HepG2 (cell line): Measurements from ENCODE around the gene FBP1. TPM values are rescaled to one million over a fixed set of nuclear protein-coding genes. Genes with fewer than 3 reads are reported as not detected.

Source experiments
- CHD4 ChIP-seq: fragments of 200-600 bp; sonication (generic); IDR thresholded peaks from 2 replicates; pipeline ENCODE4 v1.7.0; 2017; ENCODE audit warnings: mild to moderate bottlenecking, low read length, borderline replicate concordance
- DR1 ChIP-seq: sonication (generic); formaldehyde crosslinking; IDR thresholded peaks from 2 replicates; pipeline ENCODE4 v1.8.0; 2021; ENCODE audit warnings: mild to moderate bottlenecking, missing genetic modification reagents, inconsistent platforms
- KDM5A ChIP-seq: fragments of 200-600 bp; sonication (generic); IDR thresholded peaks from 2 replicates; pipeline ENCODE4 v1.7.0; 2018; ENCODE audit warnings: antibody characterized with exemption, mild to moderate bottlenecking, low read length, borderline replicate concordance
- PAWR ChIP-seq: sonication (generic); formaldehyde crosslinking; IDR thresholded peaks from 2 replicates; pipeline ENCODE4 v1.4.0; 2020; ENCODE audit warnings: missing genetic modification reagents, mild to moderate bottlenecking, borderline replicate concordance
- SP1 ChIP-seq, 2 experiments: fragments of 450-650 bp in 1 of 2; sonication (generic) in 1 of 2; formaldehyde crosslinking in 1 of 2; IDR thresholded peaks; 2 replicates each; pipeline versions ENCODE4 v1.4.0 to v1.6.1; 2016 to 2020; ENCODE audit warnings: missing genetic modification reagents in 1 of 2
- TSC22D2 ChIP-seq: sonication (generic); formaldehyde crosslinking; IDR thresholded peaks from 2 replicates; pipeline ENCODE4 v1.5.1; 2020; ENCODE audit warnings: missing genetic modification reagents, mild to moderate bottlenecking, borderline replicate concordance
- ZFYVE20 ChIP-seq: sonication (generic); formaldehyde crosslinking; IDR thresholded peaks from 2 replicates; pipeline ENCODE4 v1.8.0; 2023; ENCODE audit warnings: low read depth, mild to moderate bottlenecking, moderate library complexity, missing genetic modification reagents, borderline replicate concordance
- ZNF335 ChIP-seq: sonication (generic); formaldehyde crosslinking; IDR thresholded peaks from 2 replicates; pipeline ENCODE4 v1.4.0; 2020; ENCODE audit warnings: missing genetic modification reagents
- ZNF782 ChIP-seq: sonication (generic); formaldehyde crosslinking; IDR thresholded peaks from 2 replicates; pipeline ENCODE4 v1.4.0; 2020; ENCODE audit warnings: missing genetic modification reagents, mild to moderate bottlenecking, borderline replicate concordance
- polyA plus RNA-seq, 8 experiments: library from polyadenylated mRNA; depleted of rRNA in 3 of 8; stranded (reverse) in 7 of 8; unstranded in 1 of 8; fragments of >200 nt; fragmentation: Illumina TruSeq in 4 of 8; extraction: Trizol in 4 of 8; gene quantifications; 2 replicates each; pipeline versions ENCODE4 v1.2.1 to v1.2.3, GENCODE V29; 2011 to 2016; ENCODE audit warnings: low read depth in 4 of 8, missing spikeins in 1 of 8, mixed read lengths in 1 of 8; ENCODE audit not compliant: insufficient read depth in 1 of 8
- total RNA-seq, 5 experiments: library from RNA; depleted of rRNA; stranded (reverse); fragments of >200 nt; fragmentation: Illumina TruSeq; extraction: Trizol; gene quantifications; 2 replicates each; pipeline ENCODE4 v1.2.3, GENCODE V29; 2016; ENCODE audit warnings: low read depth in 1 of 5
- TF ChIP-seq, protein P1 (sequence below), 2 experiments: sonication (generic) in 1 of 2; formaldehyde crosslinking in 1 of 2; IDR thresholded peaks; 2 replicates each; pipeline versions ENCODE4 v1.6.1 to v1.9.0; 2014 to 2022; ENCODE audit warnings: antibody characterized with exemption in 1 of 2, borderline replicate concordance in 1 of 2, inconsistent platforms in 1 of 2, low read depth in 1 of 2, missing genetic modification reagents in 1 of 2
- TF ChIP-seq, protein P2 (sequence below): sonication (generic); formaldehyde crosslinking; IDR thresholded peaks from 2 replicates; pipeline ENCODE4 v1.4.0; 2020; ENCODE audit warnings: missing genetic modification reagents, borderline replicate concordance
- TF ChIP-seq, protein P3 (sequence below): sonication (generic); formaldehyde crosslinking; IDR thresholded peaks from 2 replicates; pipeline ENCODE4 v1.4.0; 2020; ENCODE audit warnings: missing genetic modification reagents
- TF ChIP-seq, protein P4 (sequence below): sonication (generic); formaldehyde crosslinking; IDR thresholded peaks from 2 replicates; pipeline ENCODE4 v1.5.1; 2020; ENCODE audit warnings: mild to moderate bottlenecking, missing genetic modification reagents, moderate library complexity

Gene FBP1
- total and polyA plus RNA-seq, 2 of the 13 experiments (the other 11 are each of a cell fraction or from before 2014, with no cell fraction given) = 0.29 to 0.53 TPM

DNA sequence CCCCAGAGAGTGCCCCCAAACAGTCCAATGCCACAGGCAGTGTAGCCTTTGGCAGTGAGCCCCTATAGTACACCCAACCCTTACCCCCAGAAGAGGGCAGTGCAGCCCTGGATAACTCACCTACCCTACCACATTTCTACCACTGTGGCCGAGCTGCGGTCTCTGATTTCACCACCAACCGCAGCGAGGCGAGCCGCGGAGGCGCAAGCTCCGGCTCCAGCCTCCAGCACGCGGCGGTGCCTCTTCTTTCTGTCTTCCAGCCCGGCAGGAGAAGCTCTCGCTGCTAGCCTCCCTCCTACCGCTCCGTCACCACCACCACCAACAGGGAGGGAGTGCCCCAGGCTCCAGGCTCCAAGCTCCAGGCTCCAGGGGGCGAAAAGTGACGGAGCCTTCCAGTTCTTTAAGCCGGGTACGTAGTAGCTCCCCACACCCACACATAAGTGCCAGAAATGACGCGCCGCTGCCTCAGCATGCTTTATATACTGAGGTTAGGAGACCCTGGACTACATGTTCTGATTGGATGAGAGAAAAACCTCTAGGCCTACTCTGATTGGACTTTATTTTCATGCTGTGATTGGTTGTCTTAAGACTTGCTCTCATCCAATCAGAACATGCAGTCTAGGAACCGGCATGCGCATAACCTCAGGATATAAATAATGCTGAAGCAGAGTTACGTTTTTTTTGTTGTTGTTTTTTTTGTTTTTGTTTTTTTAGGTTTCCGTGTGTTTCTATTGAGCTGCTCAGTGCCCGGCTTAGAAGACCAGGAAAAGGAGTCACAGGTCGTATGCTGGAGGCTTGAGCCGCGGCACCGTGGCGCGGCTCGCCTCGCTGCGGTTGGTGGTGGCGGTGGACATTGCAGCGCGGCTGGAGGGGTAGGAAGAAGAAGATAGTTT lies 84.6 kb downstream of the FBP1 start, which contains the start of gene PCAT7 (continued):
- TF ChIP-seq, protein P1, sequence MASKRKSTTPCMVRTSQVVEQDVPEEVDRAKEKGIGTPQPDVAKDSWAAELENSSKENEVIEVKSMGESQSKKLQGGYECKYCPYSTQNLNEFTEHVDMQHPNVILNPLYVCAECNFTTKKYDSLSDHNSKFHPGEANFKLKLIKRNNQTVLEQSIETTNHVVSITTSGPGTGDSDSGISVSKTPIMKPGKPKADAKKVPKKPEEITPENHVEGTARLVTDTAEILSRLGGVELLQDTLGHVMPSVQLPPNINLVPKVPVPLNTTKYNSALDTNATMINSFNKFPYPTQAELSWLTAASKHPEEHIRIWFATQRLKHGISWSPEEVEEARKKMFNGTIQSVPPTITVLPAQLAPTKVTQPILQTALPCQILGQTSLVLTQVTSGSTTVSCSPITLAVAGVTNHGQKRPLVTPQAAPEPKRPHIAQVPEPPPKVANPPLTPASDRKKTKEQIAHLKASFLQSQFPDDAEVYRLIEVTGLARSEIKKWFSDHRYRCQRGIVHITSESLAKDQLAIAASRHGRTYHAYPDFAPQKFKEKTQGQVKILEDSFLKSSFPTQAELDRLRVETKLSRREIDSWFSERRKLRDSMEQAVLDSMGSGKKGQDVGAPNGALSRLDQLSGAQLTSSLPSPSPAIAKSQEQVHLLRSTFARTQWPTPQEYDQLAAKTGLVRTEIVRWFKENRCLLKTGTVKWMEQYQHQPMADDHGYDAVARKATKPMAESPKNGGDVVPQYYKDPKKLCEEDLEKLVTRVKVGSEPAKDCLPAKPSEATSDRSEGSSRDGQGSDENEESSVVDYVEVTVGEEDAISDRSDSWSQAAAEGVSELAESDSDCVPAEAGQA (IDR thresholded peaks at IDR 0.05; ENCODE audit: low read depth) = 0 out of 2 replicates have a peak, but pooled peaks have one; percentile 26
- TF ChIP-seq, protein P1 (CRISPR knock-in tag; IDR thresholded peaks at IDR 0.05; ENCODE audit: borderline replicate concordance) = no peak
- TF ChIP-seq, protein P2, sequence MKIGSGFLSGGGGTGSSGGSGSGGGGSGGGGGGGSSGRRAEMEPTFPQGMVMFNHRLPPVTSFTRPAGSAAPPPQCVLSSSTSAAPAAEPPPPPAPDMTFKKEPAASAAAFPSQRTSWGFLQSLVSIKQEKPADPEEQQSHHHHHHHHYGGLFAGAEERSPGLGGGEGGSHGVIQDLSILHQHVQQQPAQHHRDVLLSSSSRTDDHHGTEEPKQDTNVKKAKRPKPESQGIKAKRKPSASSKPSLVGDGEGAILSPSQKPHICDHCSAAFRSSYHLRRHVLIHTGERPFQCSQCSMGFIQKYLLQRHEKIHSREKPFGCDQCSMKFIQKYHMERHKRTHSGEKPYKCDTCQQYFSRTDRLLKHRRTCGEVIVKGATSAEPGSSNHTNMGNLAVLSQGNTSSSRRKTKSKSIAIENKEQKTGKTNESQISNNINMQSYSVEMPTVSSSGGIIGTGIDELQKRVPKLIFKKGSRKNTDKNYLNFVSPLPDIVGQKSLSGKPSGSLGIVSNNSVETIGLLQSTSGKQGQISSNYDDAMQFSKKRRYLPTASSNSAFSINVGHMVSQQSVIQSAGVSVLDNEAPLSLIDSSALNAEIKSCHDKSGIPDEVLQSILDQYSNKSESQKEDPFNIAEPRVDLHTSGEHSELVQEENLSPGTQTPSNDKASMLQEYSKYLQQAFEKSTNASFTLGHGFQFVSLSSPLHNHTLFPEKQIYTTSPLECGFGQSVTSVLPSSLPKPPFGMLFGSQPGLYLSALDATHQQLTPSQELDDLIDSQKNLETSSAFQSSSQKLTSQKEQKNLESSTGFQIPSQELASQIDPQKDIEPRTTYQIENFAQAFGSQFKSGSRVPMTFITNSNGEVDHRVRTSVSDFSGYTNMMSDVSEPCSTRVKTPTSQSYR = no peak
- TF ChIP-seq CHD4 = no peak
- TF ChIP-seq SP1 (IDR thresholded peaks at IDR 0.05) = no peak
- no peak for TF ChIP-seq SP1 (CRISPR knock-in tag; IDR thresholded peaks at IDR 0.05)
- no peak for TF ChIP-seq TSC22D2 (CRISPR knock-in tag)
- peak; percentile 74; the same call in 1 of the 2 replicates for TF ChIP-seq KDM5A
- TF ChIP-seq DR1 (CRISPR knock-in tag) = peak; percentile 63; the same call in 1 of the 2 replicates
- TF ChIP-seq, protein P3, sequence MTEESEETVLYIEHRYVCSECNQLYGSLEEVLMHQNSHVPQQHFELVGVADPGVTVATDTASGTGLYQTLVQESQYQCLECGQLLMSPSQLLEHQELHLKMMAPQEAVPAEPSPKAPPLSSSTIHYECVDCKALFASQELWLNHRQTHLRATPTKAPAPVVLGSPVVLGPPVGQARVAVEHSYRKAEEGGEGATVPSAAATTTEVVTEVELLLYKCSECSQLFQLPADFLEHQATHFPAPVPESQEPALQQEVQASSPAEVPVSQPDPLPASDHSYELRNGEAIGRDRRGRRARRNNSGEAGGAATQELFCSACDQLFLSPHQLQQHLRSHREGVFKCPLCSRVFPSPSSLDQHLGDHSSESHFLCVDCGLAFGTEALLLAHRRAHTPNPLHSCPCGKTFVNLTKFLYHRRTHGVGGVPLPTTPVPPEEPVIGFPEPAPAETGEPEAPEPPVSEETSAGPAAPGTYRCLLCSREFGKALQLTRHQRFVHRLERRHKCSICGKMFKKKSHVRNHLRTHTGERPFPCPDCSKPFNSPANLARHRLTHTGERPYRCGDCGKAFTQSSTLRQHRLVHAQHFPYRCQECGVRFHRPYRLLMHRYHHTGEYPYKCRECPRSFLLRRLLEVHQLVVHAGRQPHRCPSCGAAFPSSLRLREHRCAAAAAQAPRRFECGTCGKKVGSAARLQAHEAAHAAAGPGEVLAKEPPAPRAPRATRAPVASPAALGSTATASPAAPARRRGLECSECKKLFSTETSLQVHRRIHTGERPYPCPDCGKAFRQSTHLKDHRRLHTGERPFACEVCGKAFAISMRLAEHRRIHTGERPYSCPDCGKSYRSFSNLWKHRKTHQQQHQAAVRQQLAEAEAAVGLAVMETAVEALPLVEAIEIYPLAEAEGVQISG (CRISPR knock-in tag) = no peak
- TF ChIP-seq, protein P4, sequence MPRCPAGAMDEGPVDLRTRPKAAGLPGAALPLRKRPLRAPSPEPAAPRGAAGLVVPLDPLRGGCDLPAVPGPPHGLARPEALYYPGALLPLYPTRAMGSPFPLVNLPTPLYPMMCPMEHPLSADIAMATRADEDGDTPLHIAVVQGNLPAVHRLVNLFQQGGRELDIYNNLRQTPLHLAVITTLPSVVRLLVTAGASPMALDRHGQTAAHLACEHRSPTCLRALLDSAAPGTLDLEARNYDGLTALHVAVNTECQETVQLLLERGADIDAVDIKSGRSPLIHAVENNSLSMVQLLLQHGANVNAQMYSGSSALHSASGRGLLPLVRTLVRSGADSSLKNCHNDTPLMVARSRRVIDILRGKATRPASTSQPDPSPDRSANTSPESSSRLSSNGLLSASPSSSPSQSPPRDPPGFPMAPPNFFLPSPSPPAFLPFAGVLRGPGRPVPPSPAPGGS (CRISPR knock-in tag) = no peak
- TF ChIP-seq ZNF335 (CRISPR knock-in tag) = peak; percentile 35; the same call in 1 of the 2 replicates
- no peak for TF ChIP-seq PAWR (CRISPR knock-in tag)
- TF ChIP-seq ZNF782 (CRISPR knock-in tag) = peak; percentile 26; the same call in 1 of the 2 replicates
- TF ChIP-seq ZFYVE20 (CRISPR knock-in tag) = no peak
